Activated CD4-positive, CD25-positive, alpha-beta regulatory T cell treated with anti-CD3 and anti-CD28 coated beads, Interleukin-2, amount 50 U/mL, for 72 hours (primary cell): ENCODE measurements around the gene MYL1.

Experiments used
- DNase-seq: peaks from one replicate; pipeline ENCODE4 v3.0.0; 2021

The MYL1 gene

DNA sequence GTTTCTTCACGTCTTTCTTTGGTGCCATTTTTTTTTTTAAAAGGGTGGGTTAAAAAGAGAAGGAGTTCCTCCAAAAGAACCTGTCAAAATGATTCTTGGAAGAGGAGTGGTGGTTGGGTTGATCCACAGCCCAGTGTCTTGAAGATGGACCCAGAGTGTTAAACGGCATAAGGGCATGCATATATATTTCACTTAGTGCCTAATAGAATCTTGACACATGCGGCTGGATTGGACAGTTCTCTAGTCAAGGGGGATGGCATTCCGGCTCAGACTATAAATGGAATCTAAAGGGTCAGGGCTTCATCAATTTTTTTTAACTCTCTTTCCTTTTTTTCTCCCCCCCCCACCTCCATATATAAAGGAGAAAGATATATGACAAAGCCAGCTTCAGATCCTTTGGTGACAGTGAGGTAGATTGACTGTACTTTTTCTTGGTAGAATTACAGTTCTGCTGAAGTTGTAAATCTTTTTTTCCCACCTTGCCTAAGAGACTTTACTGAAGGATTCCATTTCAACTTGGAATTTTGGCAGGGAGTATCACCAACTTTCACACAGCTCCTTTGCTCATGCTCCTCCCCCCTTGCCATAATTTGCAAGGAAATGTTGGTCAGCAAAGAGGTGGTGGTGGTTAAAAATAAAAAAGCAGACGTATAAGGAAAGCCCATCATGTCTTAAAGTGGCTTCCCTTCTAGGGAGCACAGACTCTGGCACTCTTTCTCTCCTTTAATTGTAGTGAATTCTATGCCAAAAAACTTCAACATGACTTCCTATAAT, at the start of gene MYL1:
Gene MYL1, minus strand, starts transcription at position 160 of the 774 bp plus-strand sequence. Its CDS starts 132 bp downstream, at position 28.
- no peak for DNase-seq

GRCh38 chr2:210363876-210364275, 48.9 kb upstream of the MYL1 start:
- DNase-seq = no peak

DNA sequence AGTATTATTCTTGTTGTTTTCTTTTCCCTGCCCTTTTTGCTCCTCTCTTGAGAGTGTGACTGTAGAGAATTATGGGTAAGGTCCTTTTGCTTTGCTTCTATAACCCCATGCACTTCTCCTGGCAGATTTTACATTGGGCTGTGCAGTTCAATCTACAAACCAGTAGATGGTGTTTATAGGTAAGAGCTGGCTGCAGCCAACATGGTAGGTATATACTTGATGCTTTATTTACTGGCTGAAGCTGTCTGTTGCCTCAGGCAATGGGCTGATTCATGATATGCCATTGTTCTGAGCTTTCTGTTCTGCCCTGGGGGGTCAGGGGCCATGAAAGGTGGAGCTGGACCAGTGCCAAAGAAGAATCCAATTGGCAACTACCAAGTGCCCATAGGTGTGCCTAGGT, 48.3 kb upstream of the MYL1 start:
- no peak for DNase-seq

- no peak for DNase-seq
Measured at GRCh38 chr2:210360412-210360811, 45.4 kb upstream of the MYL1 start.

GRCh38 chr2:210356944-210357343, 42.0 kb upstream of the MYL1 start:
- DNase-seq = no peak

- DNase-seq = no peak
Measured at GRCh38 chr2:210337159-210337558, 22.2 kb upstream of the MYL1 start.

DNA sequence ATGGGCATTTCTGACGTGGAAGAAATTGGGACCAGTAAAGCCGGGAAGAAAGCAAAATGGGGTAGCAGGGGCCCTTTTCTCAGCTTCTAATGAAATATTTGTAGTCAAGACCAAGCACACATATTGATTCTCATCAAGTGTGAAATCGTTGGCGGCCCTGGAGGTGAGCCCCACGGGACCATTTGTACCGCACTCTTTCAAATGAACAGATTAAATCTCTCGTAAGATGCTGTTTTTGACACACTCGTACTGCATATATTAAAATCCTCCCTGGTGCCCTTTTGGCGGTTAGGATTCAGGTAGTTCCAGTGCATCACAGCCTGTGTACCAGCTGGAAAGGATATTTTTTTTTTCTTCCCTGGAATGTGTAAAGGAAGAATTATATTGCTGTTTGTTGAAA, 9.9 kb upstream of the MYL1 start:
- no peak for DNase-seq

DNA sequence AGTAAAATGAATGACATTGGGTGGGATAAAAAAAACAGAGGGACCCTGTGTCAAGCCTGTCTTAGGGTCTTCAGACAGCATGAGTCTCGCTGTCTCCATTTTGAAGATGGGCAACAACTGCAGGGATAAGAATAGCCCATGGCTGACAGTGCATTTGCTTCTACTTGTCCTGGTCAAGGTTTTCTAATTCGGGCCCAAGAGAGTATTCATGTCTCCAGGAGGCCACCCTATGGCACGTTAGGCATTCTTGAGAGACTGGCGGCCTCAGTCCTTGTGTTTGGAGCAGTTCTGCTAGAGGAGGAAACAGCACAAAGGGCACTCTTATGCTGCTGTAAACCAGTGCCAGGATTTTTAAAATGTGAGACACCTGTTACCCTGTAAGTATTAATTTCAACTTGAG, 9.5 kb upstream of the MYL1 start:
- no peak for DNase-seq

DNA sequence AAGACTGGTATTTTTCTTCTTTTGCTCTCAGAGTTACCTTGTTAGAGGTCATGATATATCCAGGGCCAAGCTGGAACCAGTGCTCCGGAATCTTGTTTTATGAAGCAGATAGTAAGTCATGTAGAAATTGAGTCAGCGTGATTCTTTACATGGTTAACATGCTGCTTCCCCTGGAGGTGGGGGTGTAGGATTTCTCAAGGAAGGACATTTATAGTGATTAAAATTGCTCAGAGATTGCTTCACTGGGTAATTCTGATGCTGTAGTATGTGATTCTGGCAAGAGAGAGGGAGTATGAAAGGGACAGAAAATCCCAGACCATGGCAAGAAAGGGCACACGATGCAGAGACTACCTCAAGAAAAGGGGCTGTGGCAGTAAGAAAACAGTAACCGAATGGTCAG, 8.0 kb upstream of the MYL1 start:
- no peak for DNase-seq

DNA sequence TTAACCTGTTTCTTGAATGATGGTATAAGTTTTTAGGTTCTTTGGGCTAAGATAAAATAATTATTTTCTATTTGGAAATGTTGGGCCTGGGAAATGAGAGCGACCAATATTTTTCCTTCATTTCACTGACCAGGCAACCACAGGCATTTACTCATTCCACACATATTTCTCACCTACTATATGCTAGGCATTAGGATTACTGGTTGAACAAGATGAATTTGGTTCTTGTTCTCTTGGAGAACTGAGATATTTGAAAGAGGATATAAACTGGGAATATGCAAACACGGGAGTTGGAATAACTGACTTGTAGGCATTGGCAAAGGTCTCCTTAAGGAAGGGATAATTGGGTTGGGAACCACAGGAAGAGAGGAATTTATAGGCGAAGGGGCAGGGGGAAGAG, 3.9 kb upstream of the MYL1 start:
- DNase-seq = no peak

GRCh38 chr2:210318486-210318885, 3.5 kb upstream of the MYL1 start:
- DNase-seq = no peak

DNA sequence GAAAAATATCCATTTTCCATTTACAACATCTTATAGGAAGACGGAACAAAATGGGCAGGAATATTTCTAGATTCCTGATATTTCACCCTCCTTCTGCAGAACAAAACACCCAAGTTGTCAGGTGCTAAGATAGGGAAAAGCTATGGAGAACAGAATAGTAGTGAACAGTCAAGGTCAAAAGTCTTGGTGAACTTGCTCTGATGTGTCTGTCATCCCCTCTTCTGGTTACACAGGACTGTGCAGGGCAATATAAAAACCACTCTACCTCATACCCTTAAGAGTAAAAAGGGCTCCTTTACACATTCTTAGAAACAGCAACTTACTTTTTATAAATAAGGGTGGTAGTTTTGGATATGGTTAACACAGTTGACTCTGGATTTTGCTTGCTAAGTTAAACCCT, 4.4 kb downstream of the MYL1 start:
- DNase-seq = no peak

- no peak for DNase-seq
Measured at GRCh38 chr2:210309548-210310233, 5.3 kb downstream of the MYL1 start.

DNA sequence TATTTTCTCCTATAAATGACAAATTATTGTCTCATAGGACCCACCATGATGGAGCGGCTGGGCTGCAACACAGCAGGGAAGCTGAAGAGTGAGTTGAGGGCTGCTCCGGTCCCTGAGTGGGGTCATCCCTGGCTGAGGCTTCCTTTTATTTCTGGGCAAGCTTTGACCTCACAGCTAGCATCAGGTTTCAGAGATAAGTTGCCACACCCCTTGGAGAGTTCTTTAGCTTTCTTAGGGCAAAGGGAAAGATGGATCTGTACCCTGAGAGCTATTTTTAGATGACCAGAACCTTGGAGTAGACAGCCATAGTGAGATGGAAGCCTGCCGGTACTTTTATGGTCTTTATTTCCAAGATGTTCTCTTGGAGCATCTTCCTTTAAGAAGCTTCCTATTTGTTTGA, 11.5 kb downstream of the MYL1 start:
- no peak for DNase-seq

GRCh38 chr2:210302326-210302725, 12.6 kb downstream of the MYL1 start:
- no peak for DNase-seq

- DNase-seq = no peak
Measured at GRCh38 chr2:210299866-210300373, 15.1 kb downstream of the MYL1 start.

DNA sequence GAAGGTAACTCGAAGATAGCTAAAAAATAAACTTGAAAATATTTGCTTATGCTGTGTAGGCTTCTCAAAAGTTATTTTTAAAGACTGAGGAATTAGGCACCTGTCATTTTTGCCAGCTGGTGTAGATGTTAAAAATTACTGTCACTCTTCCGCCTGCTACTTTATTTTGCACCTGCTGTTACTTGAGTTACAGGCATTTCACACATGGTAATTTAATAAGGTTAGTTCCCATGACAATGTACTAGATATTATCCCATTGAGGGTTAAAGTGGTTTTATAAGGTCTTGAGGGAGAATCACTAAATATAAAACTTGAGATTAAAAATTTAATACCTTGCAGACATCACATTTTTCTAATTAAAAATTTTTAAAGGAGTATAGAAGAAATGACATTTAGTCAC, 26.6 kb downstream of the MYL1 start:
- no peak for DNase-seq

GRCh38 chr2:210287301-210287700, 27.7 kb downstream of the MYL1 start:
- no peak for DNase-seq

- no peak for DNase-seq
Measured at GRCh38 chr2:210286123-210286680, 28.8 kb downstream of the MYL1 start.

DNA sequence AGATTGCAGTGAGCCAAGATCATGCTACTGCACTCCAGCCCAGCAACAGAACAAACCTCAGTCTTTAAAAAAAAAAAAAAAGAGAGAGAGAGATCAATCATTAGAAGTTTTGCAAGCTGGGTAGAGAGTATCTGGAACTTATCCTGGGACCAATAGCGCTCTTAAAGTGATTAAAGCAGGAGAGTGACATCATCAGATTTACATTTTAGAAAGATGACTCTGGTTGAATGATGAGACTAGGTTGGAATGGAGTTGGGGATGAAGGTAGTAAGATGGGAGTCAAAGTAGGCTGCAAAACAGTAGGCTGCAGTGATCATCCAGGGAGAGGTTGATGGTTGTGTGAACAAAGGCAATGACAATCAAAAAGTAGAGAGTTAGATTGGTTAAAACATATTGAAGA, 37.8 kb downstream of the MYL1 start:
- DNase-seq = no peak

DNA sequence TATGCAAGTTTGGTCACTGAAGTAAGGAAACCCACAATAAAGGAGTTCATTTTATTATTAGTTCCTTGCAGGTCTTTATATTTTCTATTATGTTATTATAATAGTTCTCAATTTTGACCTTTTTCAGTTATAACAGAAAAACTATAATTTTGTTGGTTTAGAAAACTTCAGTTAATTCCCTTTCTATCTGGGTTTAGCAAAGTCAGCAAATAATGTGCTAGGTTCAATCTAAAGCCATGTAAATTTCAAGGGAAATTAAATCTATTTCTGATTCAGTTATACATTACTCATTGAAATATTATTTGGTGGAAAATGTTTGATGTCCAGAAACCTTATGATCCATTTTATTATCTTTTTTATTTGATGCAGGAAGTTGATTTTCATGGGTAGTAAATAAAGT, 43.7 kb downstream of the MYL1 start:
- no peak for DNase-seq

- no peak for DNase-seq
Measured at GRCh38 chr2:210269148-210269547, 45.8 kb downstream of the MYL1 start.

- DNase-seq = no peak
Measured at GRCh38 chr2:210268281-210268680, 46.7 kb downstream of the MYL1 start.

DNA sequence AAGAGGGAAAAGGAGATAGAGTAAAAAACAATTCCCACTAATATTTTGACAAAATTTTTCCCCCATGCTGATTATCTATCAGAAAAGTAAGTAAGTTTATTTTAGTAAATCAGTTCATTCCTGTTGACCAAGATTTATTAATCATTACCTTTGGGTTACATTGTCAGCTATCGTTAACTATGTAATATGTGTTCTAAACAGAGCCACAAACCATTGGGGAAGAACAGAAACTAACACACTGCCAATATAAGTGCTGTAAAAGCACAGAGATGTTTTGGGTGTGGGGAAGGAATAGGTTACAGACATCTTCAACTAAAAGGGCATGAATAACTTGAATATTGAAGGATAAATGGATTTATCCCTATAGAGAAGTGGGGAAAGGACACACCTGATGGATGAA, 47.3 kb downstream of the MYL1 start:
- no peak for DNase-seq
